Activated naive CD4-positive, alpha-beta T cell treated with anti-CD3 and anti-CD28 coated beads for 36 hours (primary cell): ENCODE results near the gene TMEM14C. TPM values are rescaled to one million over a fixed set of nuclear protein-coding genes. Genes with fewer than 3 reads are reported as not detected.
"Not testable (repeated sequence)": the region's sequence is repeated elsewhere in the genome, so short reads cannot be mapped to it uniquely, and the experiment has no call there.

Source experiments
- CTCF ChIA-PET: fragments of 350-600 bp; sonication (Branson Sonifier 250); formaldehyde crosslinking; loops from one replicate; lab custom pipeline; 2021; ENCODE audit warnings: antibody characterized with exemption; lab: Charles Lee
- DNase-seq: peaks from one replicate; pipeline ENCODE4 v3.0.0-alpha.2; 2020
- H3K27ac Mint-ChIP-seq: one replicate; pipeline ENCODE4 v1.8.0; 2021; ENCODE audit warnings: mild to moderate bottlenecking, mixed read lengths
- H3K27me3 Mint-ChIP-seq: one replicate; pipeline ENCODE4 v1.8.0; 2021; ENCODE audit warnings: low read depth, mixed read lengths
- H3K36me3 Mint-ChIP-seq: one replicate; pipeline ENCODE4 v1.8.0; 2021; ENCODE audit warnings: low read depth, mixed read lengths
- H3K4me1 Mint-ChIP-seq: one replicate; pipeline ENCODE4 v1.8.0; 2021; ENCODE audit warnings: low read depth, mixed read lengths
- H3K4me3 Mint-ChIP-seq: one replicate; pipeline ENCODE4 v1.8.0; 2021; ENCODE audit warnings: mild to moderate bottlenecking, moderate library complexity, mixed read lengths
- H3K9me3 Mint-ChIP-seq: one replicate; pipeline ENCODE4 v1.8.0; 2021; ENCODE audit warnings: mixed read lengths
- intact Hi-C: fragments of 100-400 bp; cut with micrococcal nuclease; formaldehyde crosslinking; loops from one replicate; pipeline ENCODE4 v1.15.1; 2023
- total RNA-seq, 2 experiments: library from RNA; stranded (reverse); gene quantifications; one replicate each; pipeline ENCODE4 v1.2.3, GENCODE V29; 2021

TMEM14C gene
- total RNA-seq, 2 experiments from 2014 or later, result 77.0 to 81.1 TPM

- Mint-ChIP-seq H3K36me3 (peaks cover 21% of the 10 kb centered on the region), H3K27ac (peak within 1 kb of the TSS; percentile 98), H3K9me3 (peaks cover 2% of the 10 kb centered on the region), H3K27me3 (no peaks in the 10 kb centered on the region), H3K4me1 (peaks cover 40% of the 10 kb centered on the region), H3K4me3 (peak within 1 kb of the TSS; percentile 97)
- DNase-seq, result peak; percentile 94
- intact Hi-C loops, result loop anchor here (1.0 to 5.0 kb wide), 11 partner anchors 9 to 843 kb away; partner anchors contain the start of genes MAK, SMIM13, TMEM14B and TMEM14C
- CTCF ChIA-PET, result interaction anchor here (0.7 to 1.6 kb wide), 3 partner anchors 26 to 62 kb away, joined by 3 to 12 read pairs (median 4); no protein-coding TSS in a partner anchor
Observed at GRCh38 chr6:10694302-10695085, 28.4 kb upstream of the TMEM14C start, which contains the start of the genes C6orf52 and PAK1IP1. C6orf52 (minus strand) TSS chr6:10694616; CDS start chr6:10687550, 7,066 bp downstream. PAK1IP1 (plus strand) TSS chr6:10694972; CDS start chr6:10694986, 14 bp downstream.

GRCh38 chr6:10695086-10695657, 27.7 kb upstream of the TMEM14C start:
- Mint-ChIP-seq H3K4me1 (peaks cover 40% of the 10 kb centered on the region), H3K27me3 (no peaks in the 10 kb centered on the region), H3K9me3 (peaks cover 2% of the 10 kb centered on the region), H3K27ac (peak overlapping the region; percentile 98), H3K4me3 (peak overlapping the region; percentile 97), H3K36me3 (peaks cover 24% of the 10 kb centered on the region)
- CTCF ChIA-PET, result interaction anchor here (0.7 to 1.6 kb wide), 3 partner anchors 26 to 61 kb away, joined by 3 to 12 read pairs (median 4); no protein-coding TSS in a partner anchor
- intact Hi-C loops, result loop anchor here (2.0 kb wide), 1 partner anchor 40 kb away; no protein-coding TSS in a partner anchor
- DNase-seq, result no peak

DNA sequence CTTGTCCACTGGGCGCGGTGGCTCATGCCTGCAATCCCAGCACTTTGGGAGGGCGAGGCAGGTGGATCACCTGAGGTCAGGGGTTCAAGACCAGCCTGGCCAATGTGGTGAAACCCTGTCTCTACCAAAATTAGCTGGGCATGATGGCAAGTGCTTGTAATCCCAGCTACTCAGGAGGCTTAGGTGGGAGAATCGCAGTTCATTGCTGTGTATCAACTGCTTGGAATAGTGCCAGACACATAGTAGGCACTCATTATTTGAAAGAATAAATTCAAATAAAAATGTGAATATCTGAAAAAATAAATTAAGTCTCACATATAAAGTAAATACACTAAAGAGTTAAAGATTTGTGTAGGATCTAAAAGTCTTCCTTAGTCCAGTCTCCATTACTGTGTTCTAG, 26.2 kb upstream of the TMEM14C start:
- no peak for DNase-seq
- CTCF ChIA-PET, result no interaction called here
- H3K27me3 Mint-ChIP-seq, result no peaks in the 10 kb centered on the region
- H3K27ac Mint-ChIP-seq, result no peak overlapping the region
- H3K4me3 Mint-ChIP-seq, result peak overlapping the region; percentile 97
- H3K4me1 Mint-ChIP-seq, result peaks cover 48% of the 10 kb centered on the region
- intact Hi-C loops, result no loop called here
- H3K9me3 Mint-ChIP-seq, result peaks cover 2% of the 10 kb centered on the region
- peaks cover 37% of the 10 kb centered on the region for H3K36me3 Mint-ChIP-seq

- Mint-ChIP-seq H3K4me1 (peaks cover 3% of the 10 kb centered on the region), H3K9me3 (peaks cover 6% of the 10 kb centered on the region), H3K36me3 (peaks cover 9% of the 10 kb centered on the region), H3K27me3 (no peaks in the 10 kb centered on the region), H3K4me3 (no peak overlapping the region), H3K27ac (no peak overlapping the region)
- CTCF ChIA-PET, result no interaction called here
- DNase-seq, result no peak
- intact Hi-C loops, result loop anchor here (5.0 kb wide), 1 partner anchor 33 kb away; the partner anchor contains the start of gene TMEM14B
Observed at GRCh38 chr6:10713962-10714361, 8.9 kb upstream of the TMEM14C start.

GRCh38 chr6:10719296-10719963, 3.4 kb upstream of the TMEM14C start:
- Mint-ChIP-seq H3K27ac (peak overlapping the region; percentile 77), H3K36me3 (peaks cover 2% of the 10 kb centered on the region), H3K4me1 (peaks cover 34% of the 10 kb centered on the region), H3K4me3 (peak overlapping the region; percentile 89), H3K9me3 (peaks cover 6% of the 10 kb centered on the region), H3K27me3 (no peaks in the 10 kb centered on the region)
- peak; percentile 72 for DNase-seq
- CTCF ChIA-PET, result interaction anchor here (0.9 to 2.9 kb wide), 6 partner anchors 20 to 209 kb away, joined by 3 to 12 read pairs (median 4); partner anchors contain the start of genes C6orf52 and PAK1IP1
- intact Hi-C loops, result loop anchor here (1.0 kb wide), 1 partner anchor 191 kb away; no protein-coding TSS in a partner anchor

GRCh38 chr6:10719964-10720264, 3.0 kb upstream of the TMEM14C start:
- Mint-ChIP-seq H3K27ac (peak overlapping the region; percentile 77), H3K9me3 (peaks cover 6% of the 10 kb centered on the region), H3K27me3 (no peaks in the 10 kb centered on the region), H3K36me3 (peaks cover 2% of the 10 kb centered on the region), H3K4me1 (peaks cover 39% of the 10 kb centered on the region), H3K4me3 (peak overlapping the region; percentile 89)
- intact Hi-C loops, result loop anchor here (1.0 kb wide), 1 partner anchor 192 kb away; no protein-coding TSS in a partner anchor
- no peak for DNase-seq
- CTCF ChIA-PET, result interaction anchor here (0.9 to 2.9 kb wide), 5 partner anchors 21 to 209 kb away, joined by 3 to 12 read pairs (median 4); partner anchors contain the start of genes C6orf52 and PAK1IP1

DNA sequence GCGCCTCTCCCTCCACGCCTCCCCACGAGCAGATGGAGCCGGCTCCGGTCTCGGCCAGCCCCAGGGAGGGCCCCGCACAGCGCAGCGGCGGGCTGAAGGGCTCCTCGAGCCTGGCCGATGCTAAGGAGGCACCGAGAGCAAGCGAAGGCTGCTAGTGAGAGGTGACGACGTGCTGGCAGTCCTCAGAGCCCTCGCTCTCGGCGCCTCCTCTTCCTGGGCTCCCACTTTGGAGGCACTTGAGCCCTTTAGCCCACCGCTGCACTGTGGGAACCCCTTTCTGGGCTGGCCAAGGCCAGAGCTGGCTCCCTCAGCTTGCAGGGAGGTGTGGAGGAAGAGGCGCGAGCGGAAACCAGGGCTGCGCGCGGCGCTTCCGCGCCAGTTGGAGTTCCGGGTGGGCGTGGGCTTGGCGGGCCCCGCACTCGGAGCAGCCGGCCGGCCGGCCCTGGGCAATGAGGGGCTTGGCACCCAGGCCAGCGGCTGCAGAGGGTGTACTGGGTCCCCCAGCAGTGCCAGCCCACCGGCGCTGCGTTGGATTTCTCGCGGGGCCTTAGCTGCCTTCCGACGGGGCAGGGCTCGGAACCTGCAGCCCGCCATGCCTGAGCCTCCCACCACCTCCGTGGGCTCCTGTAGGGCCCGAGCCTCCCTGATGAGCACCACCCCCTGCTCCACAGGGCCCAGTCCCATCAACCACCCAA, 2.5 kb upstream of the TMEM14C start:
- H3K9me3 Mint-ChIP-seq, result peaks cover 6% of the 10 kb centered on the region
- H3K4me3 Mint-ChIP-seq, result peak overlapping the region; percentile 89
- CTCF ChIA-PET, result interaction anchor here (0.6 to 2.9 kb wide), 7 partner anchors 15 to 242 kb away, joined by 3 to 12 read pairs (median 4); partner anchors contain the start of genes C6orf52 and PAK1IP1
- intact Hi-C loops, result no loop called here
- H3K4me1 Mint-ChIP-seq, result peaks cover 41% of the 10 kb centered on the region
- peak overlapping the region; percentile 91 for H3K27ac Mint-ChIP-seq
- H3K36me3 Mint-ChIP-seq, result peaks cover 5% of the 10 kb centered on the region
- DNase-seq, result peak; percentile 60
- no peaks in the 10 kb centered on the region for H3K27me3 Mint-ChIP-seq

- DNase-seq, result peak; percentile 53
- CTCF ChIA-PET, result interaction anchor here (1.0 to 2.9 kb wide), 5 partner anchors 14 to 243 kb away, joined by 3 to 12 read pairs (median 4); partner anchors contain the start of genes C6orf52 and PAK1IP1
- Mint-ChIP-seq H3K4me1 (peaks cover 44% of the 10 kb centered on the region), H3K4me3 (peak overlapping the region; percentile 89), H3K27ac (peak overlapping the region; percentile 91)
- H3K9me3 Mint-ChIP-seq, H3K36me3 Mint-ChIP-seq, intact Hi-C loops, H3K27me3 Mint-ChIP-seq: not testable (repeated sequence)
Observed at GRCh38 chr6:10720960-10721849, 1.7 kb upstream of the TMEM14C start.

GRCh38 chr6:10721850-10722569, 860 bp upstream of the TMEM14C start:
- Mint-ChIP-seq H3K36me3 (peaks cover 12% of the 10 kb centered on the region), H3K9me3 (peaks cover 6% of the 10 kb centered on the region), H3K4me3 (peak overlapping the region; percentile 89), H3K4me1 (peaks cover 44% of the 10 kb centered on the region), H3K27ac (peak overlapping the region; percentile 91), H3K27me3 (no peaks in the 10 kb centered on the region)
- intact Hi-C loops, result loop anchor here (2.0 kb wide), 3 partner anchors 117 to 371 kb away; partner anchors contain the start of genes MAK and SMIM13
- DNase-seq, result no peak
- CTCF ChIA-PET, result interaction anchor here (0.8 to 2.9 kb wide), 5 partner anchors 14 to 243 kb away, joined by 3 to 12 read pairs (median 4); partner anchors contain the start of genes C6orf52, PAK1IP1 and TMEM14B

GRCh38 chr6:10722570-10722819, 375 bp upstream of the TMEM14C start:
- intact Hi-C loops, result loop anchor here (2.0 kb wide), 3 partner anchors 116 to 370 kb away; partner anchors contain the start of genes MAK and SMIM13
- Mint-ChIP-seq H3K27me3 (no peaks in the 10 kb centered on the region), H3K4me3 (peak overlapping the region; percentile 89), H3K27ac (peak overlapping the region; percentile 91), H3K4me1 (peaks cover 44% of the 10 kb centered on the region), H3K36me3 (peaks cover 14% of the 10 kb centered on the region), H3K9me3 (peaks cover 6% of the 10 kb centered on the region)
- CTCF ChIA-PET, result interaction anchor here (0.8 to 1.0 kb wide), 2 partner anchors 15 to 25 kb away, joined by 3 to 4 read pairs; partner anchors contain the start of gene TMEM14B
- no peak for DNase-seq
